ENCODE results near the gene IL1RAPL1. TPM values are rescaled to one million over a fixed set of nuclear protein-coding genes. Genes with fewer than 3 reads are reported as not detected.

IL1RAPL1 gene
- total RNA-seq, 2 experiments from 2014 or later = not detected

DNA sequence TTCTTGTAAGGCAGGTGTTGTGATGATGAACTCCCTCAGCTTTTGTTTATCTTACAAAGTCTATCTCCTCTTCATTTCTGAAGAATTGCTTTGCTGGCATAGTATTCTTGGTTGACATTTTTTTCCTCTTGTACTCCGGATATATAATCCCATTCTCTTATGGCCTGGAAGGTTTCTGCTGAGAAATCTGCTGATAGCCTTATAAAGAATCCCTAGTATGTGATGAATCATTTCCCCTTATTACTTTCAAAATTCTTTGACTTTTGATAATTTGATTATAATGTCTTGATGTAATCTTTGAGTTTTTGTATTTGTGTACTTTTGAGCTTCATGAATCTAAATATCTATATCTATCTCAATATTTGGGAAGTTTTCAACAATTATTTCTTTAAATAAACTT, 972.8 kb downstream of the IL1RAPL1 start:
- H3K27me3 Mint-ChIP-seq (ENCODE audit: low read depth) = no peaks in the 10 kb centered on the region
- no peaks in the 10 kb centered on the region for H3K4me1 Mint-ChIP-seq (ENCODE audit: low read depth)

DNA sequence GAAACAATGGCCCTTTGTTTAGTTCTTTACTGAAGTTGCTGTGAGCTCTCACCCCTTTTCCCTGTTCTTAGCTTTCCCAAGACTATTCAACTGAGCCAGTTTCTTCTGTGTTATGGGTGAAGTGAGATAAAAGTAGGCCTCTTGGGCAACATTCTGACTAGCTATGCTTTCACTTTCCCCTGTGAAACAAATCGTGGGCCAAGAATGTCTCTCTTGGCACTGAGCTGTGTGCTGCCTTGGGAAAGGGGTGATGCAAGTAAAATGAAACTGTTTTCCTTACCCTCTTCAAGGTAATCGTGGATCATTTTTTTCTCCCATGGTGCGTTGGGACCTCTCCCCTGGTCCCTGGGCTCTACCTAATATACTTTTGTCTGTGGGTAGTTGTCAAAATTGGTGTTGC, 974.2 kb downstream of the IL1RAPL1 start:
- intact Hi-C loops (cut with micrococcal nuclease) = no loop called here
- Mint-ChIP-seq H3K27ac (no peak overlapping the region), H3K9me3 (peaks cover 6% of the 10 kb centered on the region), H3K36me3 (ENCODE audit: low read depth) (no peaks in the 10 kb centered on the region), H3K4me3 (no peak overlapping the region), H3K27me3 (ENCODE audit: low read depth) (no peaks in the 10 kb centered on the region), H3K4me1 (ENCODE audit: low read depth) (no peaks in the 10 kb centered on the region)
- CTCF ChIA-PET = no interaction called here
- no peak for DNase-seq

More for the DNA sequence above, 972.8 kb downstream of the IL1RAPL1 start:
- Mint-ChIP-seq H3K4me3 (no peak overlapping the region), H3K27ac (no peak overlapping the region), H3K36me3 (ENCODE audit: low read depth) (no peaks in the 10 kb centered on the region), H3K9me3 (peaks cover 6% of the 10 kb centered on the region)
- CTCF ChIA-PET = no interaction called here
- intact Hi-C loops (cut with micrococcal nuclease) = no loop called here
- DNase-seq = no peak

DNA sequence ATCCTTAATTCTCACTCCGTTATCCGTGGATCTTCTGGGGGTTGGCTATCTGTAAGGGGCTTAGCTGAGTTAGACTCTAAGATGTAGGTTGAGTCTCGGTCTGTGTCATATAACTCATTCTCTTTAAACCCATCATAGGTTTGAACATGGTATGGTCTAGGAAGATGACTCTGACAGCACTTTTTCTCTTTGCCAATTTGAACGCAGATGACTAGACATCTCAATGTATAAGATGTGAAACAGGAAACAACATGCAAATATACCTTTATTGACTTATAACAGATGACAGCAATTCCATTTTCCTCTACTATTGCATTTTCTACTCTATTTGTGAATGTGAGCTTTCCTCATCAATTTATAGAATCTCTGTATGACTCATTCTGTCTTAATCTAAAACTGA, 993.3 kb downstream of the IL1RAPL1 start:
- no peaks in the 10 kb centered on the region for H3K4me1 Mint-ChIP-seq (ENCODE audit: low read depth)
- intact Hi-C loops (cut with micrococcal nuclease) = no loop called here
- H3K27ac Mint-ChIP-seq = no peak overlapping the region
- no peak for DNase-seq
- peaks cover 8% of the 10 kb centered on the region for H3K9me3 Mint-ChIP-seq
- no peaks in the 10 kb centered on the region for H3K27me3 Mint-ChIP-seq (ENCODE audit: low read depth)
- H3K4me3 Mint-ChIP-seq = no peak overlapping the region
- CTCF ChIA-PET = no interaction called here
- H3K36me3 Mint-ChIP-seq (ENCODE audit: low read depth) = no peaks in the 10 kb centered on the region

DNA sequence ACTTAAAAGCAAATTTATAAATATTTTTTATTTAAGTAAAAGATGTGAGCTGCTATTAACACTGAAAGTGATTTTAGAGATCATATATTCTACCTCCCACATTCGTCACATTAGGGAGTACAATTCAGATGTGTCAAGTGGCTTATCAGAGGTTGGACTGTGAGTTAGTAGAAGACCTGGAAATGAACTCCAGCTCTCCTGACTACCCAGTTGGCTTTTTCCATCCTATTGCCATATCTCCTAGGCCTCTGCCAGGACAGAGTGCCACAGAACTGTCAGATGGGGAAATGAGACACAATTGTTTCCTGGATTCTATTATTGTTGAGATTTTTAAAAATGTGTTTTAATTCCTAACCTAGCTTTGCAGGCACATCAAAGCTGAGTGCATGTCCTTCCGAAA, 994.0 kb downstream of the IL1RAPL1 start:
- no peaks in the 10 kb centered on the region for H3K4me1 Mint-ChIP-seq (ENCODE audit: low read depth)
- DNase-seq = no peak
- peaks cover 8% of the 10 kb centered on the region for H3K9me3 Mint-ChIP-seq
- intact Hi-C loops (cut with micrococcal nuclease) = no loop called here
- H3K27me3 Mint-ChIP-seq (ENCODE audit: low read depth) = no peaks in the 10 kb centered on the region
- CTCF ChIA-PET = no interaction called here
- H3K36me3 Mint-ChIP-seq (ENCODE audit: low read depth) = no peaks in the 10 kb centered on the region
- no peak overlapping the region for H3K27ac Mint-ChIP-seq
- no peak overlapping the region for H3K4me3 Mint-ChIP-seq

GRCh38 chrX:29587107-29587506, 999.9 kb downstream of the IL1RAPL1 start:
- CTCF ChIA-PET = no interaction called here
- H3K36me3 Mint-ChIP-seq (ENCODE audit: low read depth) = no peaks in the 10 kb centered on the region
- H3K4me3 Mint-ChIP-seq = no peak overlapping the region
- H3K4me1 Mint-ChIP-seq (ENCODE audit: low read depth) = no peaks in the 10 kb centered on the region
- H3K27ac Mint-ChIP-seq = no peak overlapping the region
- H3K27me3 Mint-ChIP-seq (ENCODE audit: low read depth) = no peaks in the 10 kb centered on the region
- H3K9me3 Mint-ChIP-seq = no peaks in the 10 kb centered on the region
- no peak for DNase-seq
- intact Hi-C loops (cut with micrococcal nuclease) = no loop called here

DNA sequence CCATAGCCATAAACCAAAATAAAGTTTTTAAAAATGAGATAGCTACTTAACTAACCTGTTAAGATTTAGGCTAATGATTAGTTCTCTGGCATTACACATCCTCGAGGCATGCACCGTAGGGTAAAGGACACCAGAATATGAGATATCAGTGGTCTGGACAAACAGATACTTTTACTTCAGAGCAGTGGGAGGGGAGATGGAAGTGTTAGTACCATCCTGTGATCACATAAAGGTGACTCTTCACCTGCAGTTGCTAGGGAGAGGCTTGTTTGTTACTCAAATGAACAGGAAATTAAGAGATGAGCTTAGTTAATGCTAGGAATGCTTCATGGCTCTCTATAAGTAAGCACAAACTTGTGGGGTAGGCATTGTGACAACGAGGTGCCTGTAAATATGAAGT, 1003.7 kb downstream of the IL1RAPL1 start:
- no peak for DNase-seq
- no peak overlapping the region for H3K4me3 Mint-ChIP-seq
- CTCF ChIA-PET = no interaction called here
- peaks cover 5% of the 10 kb centered on the region for H3K9me3 Mint-ChIP-seq
- H3K4me1 Mint-ChIP-seq (ENCODE audit: low read depth) = no peaks in the 10 kb centered on the region
- no peak overlapping the region for H3K27ac Mint-ChIP-seq
- H3K36me3 Mint-ChIP-seq (ENCODE audit: low read depth) = no peaks in the 10 kb centered on the region
- intact Hi-C loops (cut with micrococcal nuclease) = no loop called here
- no peaks in the 10 kb centered on the region for H3K27me3 Mint-ChIP-seq (ENCODE audit: low read depth)

- Mint-ChIP-seq H3K4me1 (ENCODE audit: low read depth) (no peaks in the 10 kb centered on the region), H3K4me3 (no peak overlapping the region), H3K9me3 (peaks cover 3% of the 10 kb centered on the region), H3K27me3 (ENCODE audit: low read depth) (no peaks in the 10 kb centered on the region), H3K36me3 (ENCODE audit: low read depth) (no peaks in the 10 kb centered on the region), H3K27ac (no peak overlapping the region)
- CTCF ChIA-PET = no interaction called here
- intact Hi-C loops (cut with micrococcal nuclease) = no loop called here
- no peak for DNase-seq
Measured at GRCh38 chrX:29604381-29604780, 1017.1 kb downstream of the IL1RAPL1 start.

- H3K4me1 Mint-ChIP-seq (ENCODE audit: low read depth) = no peaks in the 10 kb centered on the region
- H3K27ac Mint-ChIP-seq = no peak overlapping the region
- H3K4me3 Mint-ChIP-seq = no peak overlapping the region
- intact Hi-C loops (cut with micrococcal nuclease) = no loop called here
- no peak for DNase-seq
- no peaks in the 10 kb centered on the region for H3K27me3 Mint-ChIP-seq (ENCODE audit: low read depth)
- H3K36me3 Mint-ChIP-seq (ENCODE audit: low read depth) = no peaks in the 10 kb centered on the region
- H3K9me3 Mint-ChIP-seq = no peaks in the 10 kb centered on the region
- CTCF ChIA-PET = no interaction called here
Measured at GRCh38 chrX:29617276-29617675, 1030.0 kb downstream of the IL1RAPL1 start.

DNA sequence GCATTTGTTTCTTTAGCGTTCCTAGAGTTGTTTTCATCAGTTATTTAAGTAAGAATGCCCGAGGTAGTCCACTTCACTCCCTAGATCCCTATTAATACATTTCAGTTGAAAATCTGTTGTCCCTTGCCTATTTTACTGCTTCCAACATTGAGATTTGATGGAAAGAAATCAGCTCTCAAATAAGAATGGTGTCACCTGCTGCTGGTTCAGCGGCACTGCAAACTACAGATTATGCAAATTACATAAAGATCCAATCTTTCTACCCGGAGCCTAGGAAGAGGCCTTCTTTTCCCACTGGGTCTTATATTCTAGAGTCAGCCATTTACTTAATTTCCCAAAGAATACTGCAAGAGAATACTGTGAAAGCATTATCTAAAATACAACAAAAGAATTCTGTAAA, 1030.5 kb downstream of the IL1RAPL1 start:
- H3K27me3 Mint-ChIP-seq (ENCODE audit: low read depth) = no peaks in the 10 kb centered on the region
- H3K4me1 Mint-ChIP-seq (ENCODE audit: low read depth) = no peaks in the 10 kb centered on the region
- H3K36me3 Mint-ChIP-seq (ENCODE audit: low read depth) = no peaks in the 10 kb centered on the region
- no peak overlapping the region for H3K27ac Mint-ChIP-seq
- intact Hi-C loops (cut with micrococcal nuclease) = no loop called here
- DNase-seq = no peak
- H3K4me3 Mint-ChIP-seq = no peak overlapping the region
- no peaks in the 10 kb centered on the region for H3K9me3 Mint-ChIP-seq
- CTCF ChIA-PET = no interaction called here

DNA sequence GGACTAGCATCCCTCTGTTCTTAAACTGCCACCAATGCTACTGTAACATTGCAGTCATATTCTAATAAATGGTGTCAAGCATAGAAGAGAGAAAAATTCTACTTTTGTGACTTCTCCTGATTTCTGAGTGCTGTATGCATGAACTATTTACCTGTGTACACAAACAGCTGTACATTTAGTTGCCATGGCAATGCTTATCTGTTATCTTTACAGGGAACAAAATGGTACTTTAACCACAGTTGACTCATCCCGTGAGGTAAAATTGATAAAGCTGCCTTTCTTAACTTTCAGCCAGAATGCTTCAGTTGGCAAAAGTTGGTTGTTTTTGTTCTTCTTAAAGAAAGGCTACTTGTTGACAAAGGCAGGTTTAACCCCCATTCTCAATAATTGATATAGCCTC, 1040.6 kb downstream of the IL1RAPL1 start:
- no peak for DNase-seq
- Mint-ChIP-seq H3K36me3 (ENCODE audit: low read depth) (no peaks in the 10 kb centered on the region), H3K27me3 (ENCODE audit: low read depth) (no peaks in the 10 kb centered on the region), H3K9me3 (no peaks in the 10 kb centered on the region), H3K4me3 (no peak overlapping the region), H3K27ac (no peak overlapping the region), H3K4me1 (ENCODE audit: low read depth) (no peaks in the 10 kb centered on the region)
- CTCF ChIA-PET = no interaction called here
- intact Hi-C loops (cut with micrococcal nuclease) = no loop called here

DNA sequence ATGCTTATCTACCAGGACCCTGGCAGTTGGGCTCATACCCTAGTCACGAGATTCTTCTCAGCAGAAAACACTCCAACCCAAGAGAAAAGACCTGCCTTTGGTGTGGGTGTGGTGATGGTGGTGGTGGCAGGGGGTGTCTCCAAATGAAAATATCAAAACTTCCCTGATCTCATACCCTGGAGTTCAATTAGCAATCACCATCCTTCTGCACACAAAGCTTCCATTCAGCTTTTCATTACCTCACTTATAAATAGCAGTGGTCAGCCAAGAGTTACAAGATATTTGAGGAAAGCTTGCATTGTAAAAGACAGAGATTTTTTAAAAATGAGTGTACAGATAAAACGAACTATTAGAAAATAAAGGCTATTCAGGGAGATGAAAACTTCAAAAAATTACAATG, 1047.3 kb downstream of the IL1RAPL1 start:
- H3K4me3 Mint-ChIP-seq = no peak overlapping the region

GRCh38 chrX:29636331-29636730, 1049.1 kb downstream of the IL1RAPL1 start:
- Mint-ChIP-seq H3K4me1 (ENCODE audit: low read depth) (no peaks in the 10 kb centered on the region), H3K36me3 (ENCODE audit: low read depth) (no peaks in the 10 kb centered on the region), H3K27me3 (ENCODE audit: low read depth) (no peaks in the 10 kb centered on the region), H3K4me3 (no peak overlapping the region), H3K9me3 (no peaks in the 10 kb centered on the region), H3K27ac (no peak overlapping the region)
- intact Hi-C loops (cut with micrococcal nuclease) = no loop called here
- CTCF ChIA-PET = no interaction called here
- DNase-seq = no peak

More for the DNA sequence above, 1047.3 kb downstream of the IL1RAPL1 start:
- intact Hi-C loops (cut with micrococcal nuclease) = no loop called here
- no peak for DNase-seq
- Mint-ChIP-seq H3K4me1 (ENCODE audit: low read depth) (no peaks in the 10 kb centered on the region), H3K9me3 (no peaks in the 10 kb centered on the region), H3K27me3 (ENCODE audit: low read depth) (no peaks in the 10 kb centered on the region), H3K27ac (no peak overlapping the region), H3K36me3 (ENCODE audit: low read depth) (no peaks in the 10 kb centered on the region)
- CTCF ChIA-PET = no interaction called here

DNA sequence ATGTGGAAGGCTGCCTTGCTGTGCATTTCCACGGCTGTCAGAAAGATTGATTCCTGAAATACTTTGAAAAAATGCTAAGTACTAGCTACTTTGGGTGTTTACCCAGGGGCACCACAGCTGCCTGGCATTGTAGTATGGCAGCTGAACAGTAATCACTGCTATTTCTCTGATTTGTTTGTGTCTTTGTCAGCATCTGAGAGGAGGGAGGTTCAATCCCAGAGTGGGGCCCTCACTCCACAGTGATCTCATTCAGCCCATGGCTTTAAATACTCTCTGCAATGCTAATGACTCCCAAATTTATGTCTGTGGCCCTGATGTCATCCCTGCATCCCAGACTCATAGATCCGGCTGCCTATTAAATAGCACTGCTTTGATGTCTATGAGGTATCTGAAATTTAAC, 1052.9 kb downstream of the IL1RAPL1 start:
- intact Hi-C loops (cut with micrococcal nuclease) = no loop called here
- Mint-ChIP-seq H3K4me3 (no peak overlapping the region), H3K27ac (no peak overlapping the region), H3K27me3 (ENCODE audit: low read depth) (no peaks in the 10 kb centered on the region), H3K4me1 (ENCODE audit: low read depth) (no peaks in the 10 kb centered on the region), H3K36me3 (ENCODE audit: low read depth) (no peaks in the 10 kb centered on the region), H3K9me3 (no peaks in the 10 kb centered on the region)
- no peak for DNase-seq
- CTCF ChIA-PET = no interaction called here

GRCh38 chrX:29641461-29641860, 1054.2 kb downstream of the IL1RAPL1 start:
- DNase-seq = no peak
- Mint-ChIP-seq H3K27me3 (ENCODE audit: low read depth) (no peaks in the 10 kb centered on the region), H3K36me3 (ENCODE audit: low read depth) (no peaks in the 10 kb centered on the region), H3K9me3 (no peaks in the 10 kb centered on the region), H3K4me3 (no peak overlapping the region), H3K27ac (no peak overlapping the region), H3K4me1 (ENCODE audit: low read depth) (no peaks in the 10 kb centered on the region)
- CTCF ChIA-PET = no interaction called here
- intact Hi-C loops (cut with micrococcal nuclease) = no loop called here
